ENCODE results near the gene GNG7. TPM values are rescaled to one million over a fixed set of nuclear protein-coding genes. Genes with fewer than 3 reads are reported as not detected.

The GNG7 gene
- total RNA-seq, 4 donors from 2014 or later: 1.3 to 3.9 (median 1.8) TPM

DNA sequence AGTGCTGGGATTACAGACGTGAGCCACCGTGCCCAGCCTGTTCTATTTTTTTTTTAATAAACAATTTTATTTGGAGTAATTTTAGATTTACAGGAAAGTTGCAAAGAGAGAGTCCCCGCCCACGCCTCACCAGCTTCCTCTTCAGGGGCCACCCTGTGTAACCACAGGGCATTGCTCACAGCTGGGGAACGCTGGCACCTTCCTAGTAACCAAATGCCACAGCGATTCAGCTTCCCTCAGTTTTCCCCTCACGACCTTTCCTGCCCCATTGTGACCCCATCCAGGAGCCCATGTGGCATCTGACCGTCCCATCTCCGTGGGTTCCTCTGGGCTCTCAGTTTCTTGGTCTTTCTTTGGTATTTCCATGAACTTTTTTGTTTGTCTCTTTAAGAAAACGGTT, 83.9 kb downstream of the GNG7 start:
- TF ChIP-seq, protein P1, sequence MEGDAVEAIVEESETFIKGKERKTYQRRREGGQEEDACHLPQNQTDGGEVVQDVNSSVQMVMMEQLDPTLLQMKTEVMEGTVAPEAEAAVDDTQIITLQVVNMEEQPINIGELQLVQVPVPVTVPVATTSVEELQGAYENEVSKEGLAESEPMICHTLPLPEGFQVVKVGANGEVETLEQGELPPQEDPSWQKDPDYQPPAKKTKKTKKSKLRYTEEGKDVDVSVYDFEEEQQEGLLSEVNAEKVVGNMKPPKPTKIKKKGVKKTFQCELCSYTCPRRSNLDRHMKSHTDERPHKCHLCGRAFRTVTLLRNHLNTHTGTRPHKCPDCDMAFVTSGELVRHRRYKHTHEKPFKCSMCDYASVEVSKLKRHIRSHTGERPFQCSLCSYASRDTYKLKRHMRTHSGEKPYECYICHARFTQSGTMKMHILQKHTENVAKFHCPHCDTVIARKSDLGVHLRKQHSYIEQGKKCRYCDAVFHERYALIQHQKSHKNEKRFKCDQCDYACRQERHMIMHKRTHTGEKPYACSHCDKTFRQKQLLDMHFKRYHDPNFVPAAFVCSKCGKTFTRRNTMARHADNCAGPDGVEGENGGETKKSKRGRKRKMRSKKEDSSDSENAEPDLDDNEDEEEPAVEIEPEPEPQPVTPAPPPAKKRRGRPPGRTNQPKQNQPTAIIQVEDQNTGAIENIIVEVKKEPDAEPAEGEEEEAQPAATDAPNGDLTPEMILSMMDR (IDR thresholded peaks at IDR 0.05): no peak
- ATAC-seq (ENCODE audit: low FRiP score): no peak
- no peak for DNase-seq (ENCODE audit: low spot score)

DNA sequence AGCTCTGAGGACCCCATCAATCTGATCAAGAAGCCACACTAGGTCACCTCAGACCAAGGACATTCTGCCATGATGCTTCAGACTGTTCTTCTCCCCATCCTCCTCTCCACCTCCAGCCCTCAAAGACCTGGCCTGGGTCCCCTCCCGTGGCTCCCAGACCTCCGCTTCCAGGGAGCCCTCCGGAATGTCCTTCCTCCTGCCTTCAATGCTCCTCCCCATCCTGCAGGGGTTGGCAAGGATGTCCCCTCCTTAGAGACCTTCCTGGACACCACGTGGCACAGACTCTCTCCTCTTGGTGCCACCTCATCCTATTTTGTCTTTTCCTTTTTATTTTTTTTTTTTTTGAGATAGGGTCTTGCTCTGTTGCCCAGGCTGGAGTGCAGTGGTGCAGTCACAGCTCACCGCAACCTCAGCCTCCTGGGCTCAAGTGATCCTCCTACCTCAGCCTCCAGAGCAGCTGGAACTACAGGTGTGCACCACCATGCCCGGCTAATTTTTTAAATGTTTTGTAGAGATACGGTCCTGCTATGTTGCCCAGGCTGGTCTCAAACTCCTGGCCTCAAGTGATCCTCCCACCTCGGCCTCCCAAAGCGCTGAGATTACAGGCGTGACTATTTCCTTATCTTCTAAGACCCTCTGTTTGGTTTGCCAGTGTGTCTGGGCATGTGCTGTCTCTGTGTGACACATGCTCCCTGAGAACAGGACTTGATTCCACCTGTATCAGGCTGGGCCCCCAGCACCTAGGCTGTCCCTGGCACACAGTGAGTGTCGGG, 84.9 kb downstream of the GNG7 start:
- TF ChIP-seq, protein P1 (IDR thresholded peaks at IDR 0.05): no peak
- ATAC-seq (ENCODE audit: low FRiP score) (no peak), DNase-seq (ENCODE audit: low spot score) (no peak)

DNA sequence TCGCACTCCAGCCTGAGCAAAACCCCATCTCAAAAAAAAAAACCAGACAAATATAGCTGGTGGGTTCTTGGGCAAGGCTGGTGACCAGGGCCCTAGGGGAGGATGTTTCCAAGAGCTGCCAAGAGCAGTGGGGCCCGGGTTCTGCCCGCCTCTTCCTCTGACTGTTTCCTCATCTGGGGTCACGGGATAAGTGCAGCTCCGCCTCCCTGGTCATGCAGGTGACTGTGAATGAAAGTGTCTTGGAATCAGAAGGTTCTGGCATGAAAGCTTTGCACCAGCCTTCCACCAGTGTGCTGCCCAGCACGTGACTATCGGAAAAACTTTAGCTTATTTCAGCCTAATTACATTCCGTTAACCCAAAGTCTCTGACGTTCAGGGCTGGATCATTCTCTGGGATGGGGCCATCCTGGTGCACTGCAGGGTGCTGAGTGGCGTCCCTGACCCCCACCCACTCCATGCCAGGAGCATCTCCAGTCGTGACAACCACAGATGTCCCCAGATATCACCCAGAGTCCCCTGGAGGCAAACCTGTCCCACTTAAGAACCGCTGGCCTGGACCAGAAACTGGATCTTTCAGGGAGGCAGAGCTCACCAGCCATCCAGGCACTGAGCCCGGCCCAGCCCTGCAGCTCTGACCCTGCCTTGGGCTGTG, 85.6 kb downstream of the GNG7 start:
- ATAC-seq (ENCODE audit: low FRiP score): no peak
- DNase-seq (ENCODE audit: low spot score): no peak
- TF ChIP-seq, protein P1 (IDR thresholded peaks at IDR 0.05): no peak

DNA sequence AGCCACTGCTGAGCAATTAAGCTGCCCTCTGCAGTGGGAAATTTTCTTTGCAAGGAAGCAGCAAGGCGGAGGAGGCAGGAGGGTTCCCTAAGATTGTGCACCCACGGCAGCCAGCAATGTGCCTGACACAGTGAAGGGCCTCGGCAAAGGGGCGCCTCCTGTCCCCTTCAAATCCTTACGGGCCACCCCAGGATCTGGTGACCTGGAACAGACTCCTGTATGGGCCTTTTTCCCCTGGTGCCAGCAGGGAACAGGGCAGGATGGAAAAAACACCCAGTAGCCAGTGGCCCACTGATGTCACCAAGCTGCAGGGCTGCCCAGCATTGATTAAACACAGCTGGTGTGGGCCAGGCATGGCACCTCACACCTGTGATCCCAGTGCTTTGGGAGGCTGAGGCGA, 86.7 kb downstream of the GNG7 start:
- DNase-seq (ENCODE audit: low spot score) (no peak), ATAC-seq (ENCODE audit: low FRiP score) (no peak)
- TF ChIP-seq, protein P1 (IDR thresholded peaks at IDR 0.05): no peak

DNA sequence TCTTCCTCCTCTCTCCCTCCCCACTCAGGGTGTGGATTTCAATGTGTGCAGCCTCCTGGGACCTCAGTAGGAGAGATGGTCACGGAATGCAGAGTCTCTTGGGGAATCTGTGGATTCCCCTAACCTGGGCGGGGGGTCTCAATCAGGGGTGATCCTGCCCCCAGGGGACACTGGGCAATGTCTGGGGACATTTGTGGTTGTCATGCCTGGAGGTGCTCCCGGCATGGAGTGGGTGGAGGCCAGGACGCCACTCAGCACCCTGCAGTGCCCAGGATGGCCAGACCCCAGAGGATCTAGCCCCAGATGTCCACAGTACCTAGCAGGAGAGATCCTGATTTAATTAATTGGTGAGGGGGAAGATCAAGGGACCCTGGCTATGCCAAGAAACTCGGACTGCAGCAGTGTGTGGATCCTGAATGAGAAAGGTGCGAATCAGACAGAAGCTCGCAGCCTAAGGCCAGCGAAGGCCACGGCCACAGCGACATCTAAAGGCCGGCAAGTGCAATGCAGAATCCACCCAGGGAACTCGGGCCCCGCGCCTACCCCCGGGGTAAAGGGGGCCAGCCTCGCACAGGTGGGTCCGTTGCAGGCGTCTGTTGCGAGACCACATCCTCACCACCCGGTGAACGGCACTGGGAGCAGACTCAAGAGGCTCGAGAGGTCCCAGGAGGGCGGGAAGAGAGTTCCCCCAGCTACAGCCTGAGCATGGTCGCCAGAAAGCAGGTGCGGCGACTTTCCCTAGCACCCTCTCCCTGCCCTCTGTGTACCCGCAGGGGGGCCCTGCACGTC, 88.8 kb downstream of the GNG7 start:
- TF ChIP-seq, protein P1 (IDR thresholded peaks at IDR 0.05): no peak
- ATAC-seq (ENCODE audit: low FRiP score): no peak
- DNase-seq (ENCODE audit: low spot score): no peak

DNA sequence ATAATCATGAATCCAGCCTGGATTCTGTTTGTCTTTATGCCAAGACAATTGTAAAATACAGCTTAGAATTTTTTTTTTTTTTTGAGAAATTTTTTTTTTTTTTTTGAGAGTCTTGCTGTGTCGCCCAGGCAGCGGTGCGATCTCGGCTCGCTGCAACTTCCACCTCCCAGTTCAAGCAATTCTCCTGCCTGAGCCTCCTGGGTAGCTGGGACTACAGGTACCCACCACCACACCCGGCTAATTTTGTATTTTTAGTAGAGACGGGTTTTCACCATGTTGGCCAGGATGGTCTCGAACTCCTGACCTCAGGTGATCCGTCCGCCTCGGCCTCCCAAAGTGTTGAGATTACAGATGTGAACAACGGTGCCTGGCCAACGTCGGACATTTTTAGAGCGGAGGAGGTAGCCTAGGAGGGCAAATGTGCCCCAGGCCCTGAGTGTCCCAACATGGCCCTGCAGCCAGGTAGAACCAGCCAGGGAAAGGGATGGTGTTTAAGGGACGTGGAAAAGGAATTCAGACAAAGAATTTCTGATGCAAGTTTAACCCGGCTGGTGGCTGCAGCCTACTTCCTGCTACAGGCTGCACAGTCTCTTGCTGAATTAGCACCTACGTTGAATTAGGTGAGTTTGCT, 89.8 kb downstream of the GNG7 start:
- ATAC-seq (ENCODE audit: low FRiP score): no peak
- TF ChIP-seq, protein P1 (IDR thresholded peaks at IDR 0.05): no peak
- DNase-seq (ENCODE audit: low spot score): no peak
